Non-pigmented ciliary epithelial cell (primary cell): ENCODE measurements around the gene MYH14.
"Not testable (repeated sequence)": the region's sequence is repeated elsewhere in the genome, so short reads cannot be mapped to it uniquely, and the experiment has no call there.

ENCODE experiments used
- DNase-seq: peaks from one replicate; pipeline ENCODE4 v3.0.0-alpha.2; 2010; ENCODE audit warnings: low read depth

The MYH14 gene

GRCh38 chr19:50320051-50320450 is 116.6 kb downstream of the MYH14 start:
- no peak for DNase-seq

DNA sequence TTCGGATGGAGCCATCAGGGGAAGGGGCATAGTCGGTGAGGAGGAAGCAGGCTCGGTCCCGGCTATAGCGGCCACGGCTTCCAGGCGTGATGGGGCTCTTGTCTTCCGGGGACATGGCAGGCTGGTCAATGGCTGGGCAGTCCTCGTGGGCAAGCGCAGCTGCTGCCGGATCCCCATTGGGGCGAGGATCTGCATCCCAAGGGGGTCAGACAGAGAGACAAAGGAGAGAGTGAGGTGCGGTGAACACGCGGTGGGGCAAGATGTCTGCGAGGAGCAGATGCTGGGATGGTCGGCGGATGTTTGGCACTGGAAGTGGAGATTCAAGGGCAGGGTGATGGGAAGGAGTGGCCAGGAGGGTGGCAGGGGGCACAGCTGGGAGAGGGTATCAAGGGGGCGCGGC is 117.2 kb downstream of the MYH14 start:
- DNase-seq, result no peak

GRCh38 chr19:50321831-50322230 is 118.4 kb downstream of the MYH14 start:
- DNase-seq, result no peak

DNA sequence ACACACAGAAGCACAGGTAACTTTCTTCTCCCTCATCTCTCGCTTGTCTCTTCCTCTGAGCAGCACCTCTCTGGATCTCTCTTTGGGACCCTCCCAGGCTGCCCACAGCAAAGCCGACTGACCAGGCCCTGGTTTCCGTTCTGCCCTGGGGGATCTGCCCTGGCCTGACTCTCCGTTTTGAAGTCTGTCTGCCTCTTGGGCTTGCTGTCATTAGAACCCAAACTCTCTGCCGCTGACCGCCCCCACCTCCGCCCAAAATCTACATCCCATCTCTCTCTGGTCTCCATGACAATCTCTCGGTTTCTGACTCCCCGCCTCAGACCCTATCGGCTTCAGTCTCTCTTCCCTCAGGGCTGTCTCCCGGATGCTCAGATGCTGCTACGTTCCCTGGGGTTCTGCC is 118.8 kb downstream of the MYH14 start:
- no peak for DNase-seq

GRCh38 chr19:50322931-50323781 is 119.7 kb downstream of the MYH14 start:
- no peak for DNase-seq

DNA sequence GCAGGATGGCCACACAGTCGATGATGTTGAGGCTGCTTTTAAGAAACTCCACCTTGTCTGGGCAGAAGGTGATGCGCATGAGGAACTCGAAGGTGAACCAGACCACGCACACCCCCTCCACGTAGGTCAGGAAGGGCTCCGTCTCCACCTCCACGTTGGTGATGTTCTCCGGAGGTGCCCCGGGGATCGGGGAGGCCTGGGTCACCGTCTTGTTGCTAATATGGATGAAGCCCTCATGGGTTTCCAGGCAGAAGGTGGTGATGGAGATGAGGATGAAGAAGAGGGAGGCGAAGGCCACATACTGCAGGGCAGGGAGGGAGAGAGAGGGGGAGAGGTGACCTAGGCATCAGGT is 120.3 kb downstream of the MYH14 start:
- DNase-seq, result no peak

DNA sequence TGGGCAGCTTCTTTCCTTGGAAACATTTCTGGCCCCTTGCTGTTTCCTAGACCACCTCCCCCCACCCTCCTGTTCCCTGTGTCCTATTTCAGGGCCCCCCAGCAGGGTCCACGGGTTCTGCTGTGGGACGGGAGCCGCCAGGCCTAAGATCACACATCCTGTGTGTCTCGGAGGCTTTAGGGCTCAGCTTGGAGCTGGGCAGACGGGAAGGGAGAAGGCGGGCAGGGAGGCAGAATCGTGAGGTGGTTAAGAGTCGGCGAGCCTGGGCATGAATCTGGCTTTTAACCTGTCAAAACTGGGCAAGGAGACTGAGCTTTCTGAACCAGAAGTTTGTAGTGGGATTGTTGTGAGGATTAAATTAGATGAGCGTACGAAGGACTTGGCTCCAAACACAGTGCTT is 120.9 kb downstream of the MYH14 start:
- DNase-seq, result no peak

- DNase-seq, result no peak
These were observed 122.1 kb downstream of the MYH14 start for GRCh38 chr19:50325310-50326100.

DNA sequence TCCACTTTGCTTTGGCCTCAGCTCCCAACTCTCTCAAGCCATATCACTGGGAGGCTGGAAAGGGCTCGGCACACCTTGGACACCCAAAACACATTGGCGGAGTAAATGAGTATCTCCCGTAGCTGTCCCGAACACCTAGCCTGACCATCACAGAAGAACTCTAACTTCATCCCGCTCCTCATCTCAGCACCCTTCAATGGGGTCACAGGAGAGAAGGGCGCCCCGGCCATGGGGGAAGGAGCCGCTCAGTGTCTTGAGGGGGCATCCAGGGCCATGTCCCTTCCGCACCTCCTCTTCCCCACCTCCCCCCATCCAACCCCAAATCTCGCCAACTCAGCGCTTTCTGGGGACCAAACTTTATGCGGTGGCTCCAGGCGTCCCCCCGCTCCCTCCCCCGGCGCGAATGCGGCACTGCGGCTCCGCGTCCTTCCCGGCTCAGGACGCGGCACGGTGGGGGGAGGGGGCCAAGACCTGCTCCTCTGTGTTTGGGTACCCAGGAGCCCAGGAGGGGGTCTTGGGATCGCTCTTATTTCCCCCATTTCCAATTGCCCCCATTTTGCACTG is 122.8 kb downstream of the MYH14 start:
- DNase-seq, result no peak

- no peak for DNase-seq
These were observed 123.6 kb downstream of the MYH14 start for GRCh38 chr19:50327013-50327412.

GRCh38 chr19:50327461-50328223 is 124.2 kb downstream of the MYH14 start:
- no peak for DNase-seq

DNA sequence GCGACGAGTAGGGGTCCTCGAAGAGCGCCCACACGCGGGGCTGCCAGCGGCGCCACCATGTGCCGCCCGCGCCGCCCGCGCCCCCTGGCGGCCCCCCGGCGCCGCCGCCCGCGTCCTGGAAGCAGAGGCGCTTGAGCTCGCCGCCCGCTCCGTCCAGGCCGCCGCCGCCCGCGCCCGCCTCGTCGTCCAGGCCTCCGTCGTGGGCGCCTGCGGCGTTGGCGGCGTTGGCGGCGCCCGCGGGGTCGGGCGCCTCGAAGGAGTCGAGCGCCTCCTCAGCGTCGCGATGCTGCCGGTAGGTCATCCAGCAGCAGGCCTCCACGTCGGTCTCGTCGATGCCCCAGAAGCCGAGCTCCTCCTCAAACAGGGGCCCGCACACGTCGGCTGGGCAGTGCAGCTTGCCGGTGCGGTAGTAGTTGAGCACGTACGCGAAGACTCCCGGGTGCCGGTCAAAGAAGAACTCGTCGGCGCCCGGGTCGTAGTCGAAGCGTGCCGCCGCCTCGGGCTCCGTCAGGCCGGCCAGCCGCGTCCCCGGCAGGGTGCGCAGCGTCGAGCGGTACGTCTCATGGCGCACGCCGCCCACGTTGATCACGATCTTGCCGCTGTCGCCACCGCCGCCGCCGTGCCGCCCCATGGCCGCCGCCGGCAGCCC is 124.9 kb downstream of the MYH14 start:
- DNase-seq, result no peak

DNA sequence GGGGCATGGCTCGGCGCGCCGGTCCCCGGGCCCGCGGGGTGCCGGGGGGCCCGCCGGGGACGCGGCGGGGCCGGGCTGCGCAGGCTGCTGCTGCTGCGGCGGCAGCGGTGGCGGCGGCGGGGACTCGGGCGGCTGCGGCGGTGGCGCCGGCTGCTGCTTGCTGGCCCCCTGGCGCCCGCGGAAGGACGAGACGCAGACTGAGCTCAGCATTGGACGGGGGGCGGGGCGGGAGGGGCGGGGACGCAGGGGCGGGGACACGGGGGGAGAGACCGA is 125.4 kb downstream of the MYH14 start:
- DNase-seq, result no peak

DNA sequence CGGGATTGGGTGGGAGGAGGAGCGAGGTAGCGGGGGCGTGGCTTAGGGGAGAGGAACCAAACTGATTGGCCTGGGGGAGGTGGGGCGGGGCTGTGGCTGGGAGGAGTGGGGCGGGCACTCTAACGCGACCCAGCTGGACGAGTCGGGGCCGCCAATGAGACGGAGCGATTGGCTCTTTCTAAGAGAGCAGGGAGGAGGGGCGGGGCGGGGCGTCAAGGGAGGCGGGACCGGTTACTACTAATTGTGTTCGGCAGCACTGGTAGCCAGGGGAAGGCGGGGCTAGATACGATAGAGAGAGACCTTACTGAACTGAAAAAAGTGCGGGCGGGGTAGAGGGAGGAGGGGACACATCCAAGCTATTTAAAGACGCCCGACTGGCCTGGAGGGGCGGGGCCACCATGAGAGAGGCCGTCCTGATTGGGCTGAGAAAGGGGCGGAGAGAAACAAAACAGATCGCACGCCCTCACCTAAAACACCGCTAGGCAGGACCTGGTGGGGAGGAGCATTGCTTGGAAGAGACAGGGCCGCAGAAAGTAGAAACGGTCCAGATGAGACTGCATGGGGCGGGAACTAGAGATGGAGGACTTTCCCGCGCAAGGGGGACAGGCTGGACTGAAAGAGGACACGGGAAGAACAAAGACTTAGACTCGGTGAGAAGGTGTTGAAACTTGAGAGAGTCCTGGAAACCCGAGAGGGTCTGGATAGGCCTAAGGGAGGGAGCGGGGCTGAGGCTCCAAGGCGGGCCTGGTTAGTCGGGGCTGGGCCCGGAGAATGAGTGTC is 125.9 kb downstream of the MYH14 start, which contains the start of gene KCNC3:
KCNC3 (minus strand) TSS at position 232 of the 780 bp plus-strand sequence. CDS start 295 bp downstream, outside the sequence.
- peak; percentile 90 for DNase-seq

- not testable (repeated sequence) for DNase-seq
These were observed 126.5 kb downstream of the MYH14 start for GRCh38 chr19:50329926-50330294.

- DNase-seq, result no peak
These were observed 127.1 kb downstream of the MYH14 start for GRCh38 chr19:50330365-50331078.

DNA sequence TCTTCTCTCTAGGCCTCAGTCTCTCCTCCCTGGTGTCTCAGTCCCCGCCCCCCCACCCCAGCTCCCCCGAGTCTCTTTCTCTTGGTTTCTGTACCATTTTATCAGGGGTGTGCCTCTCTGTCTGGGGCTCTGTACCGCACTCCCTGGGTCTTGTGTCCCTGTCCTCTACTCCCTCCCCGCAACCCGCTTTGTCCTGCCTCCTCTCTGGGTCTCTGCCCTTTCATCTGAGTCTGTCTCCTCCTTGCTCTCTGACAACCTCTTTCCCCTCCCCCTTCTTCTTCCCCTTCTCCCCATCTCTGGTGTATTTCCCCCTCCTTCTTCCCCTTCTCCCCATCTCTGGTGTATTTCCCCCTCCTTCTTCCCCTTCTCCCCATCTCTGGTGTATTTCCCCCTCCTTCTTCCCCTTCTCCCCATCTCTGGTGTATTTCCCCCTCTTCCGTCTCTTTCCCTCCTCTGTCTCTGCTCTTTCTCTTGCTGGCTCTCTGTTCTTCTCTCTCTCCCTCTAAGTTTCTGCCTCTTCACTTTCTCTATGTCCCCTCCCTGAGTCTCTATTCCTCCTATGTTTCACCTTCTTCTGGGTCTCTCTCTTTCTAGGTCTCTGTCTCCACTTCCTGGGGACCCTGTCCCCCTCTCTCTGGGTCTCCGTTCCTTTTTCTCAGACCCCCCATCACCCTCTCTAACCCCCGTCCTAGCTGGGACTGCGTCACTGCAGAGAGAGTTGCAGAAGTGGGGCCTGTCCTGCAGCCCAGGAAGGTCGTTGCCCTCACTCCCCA is 128.0 kb downstream of the MYH14 start:
- no peak for DNase-seq

GRCh38 chr19:50331994-50332243 is 128.5 kb downstream of the MYH14 start:
- DNase-seq, result no peak

- DNase-seq, result no peak
These were observed 129.0 kb downstream of the MYH14 start for GRCh38 chr19:50332244-50333038.
